Activated CD4-positive, CD25-positive, alpha-beta regulatory T cell (primary cell): ENCODE measurements around the gene UMAD1.

Experiments
- DNase-seq, 4 experiments: peaks; one replicate each; lab custom pipeline; 2025; lab: John Stamatoyannopoulos, UW

Gene UMAD1

DNA sequence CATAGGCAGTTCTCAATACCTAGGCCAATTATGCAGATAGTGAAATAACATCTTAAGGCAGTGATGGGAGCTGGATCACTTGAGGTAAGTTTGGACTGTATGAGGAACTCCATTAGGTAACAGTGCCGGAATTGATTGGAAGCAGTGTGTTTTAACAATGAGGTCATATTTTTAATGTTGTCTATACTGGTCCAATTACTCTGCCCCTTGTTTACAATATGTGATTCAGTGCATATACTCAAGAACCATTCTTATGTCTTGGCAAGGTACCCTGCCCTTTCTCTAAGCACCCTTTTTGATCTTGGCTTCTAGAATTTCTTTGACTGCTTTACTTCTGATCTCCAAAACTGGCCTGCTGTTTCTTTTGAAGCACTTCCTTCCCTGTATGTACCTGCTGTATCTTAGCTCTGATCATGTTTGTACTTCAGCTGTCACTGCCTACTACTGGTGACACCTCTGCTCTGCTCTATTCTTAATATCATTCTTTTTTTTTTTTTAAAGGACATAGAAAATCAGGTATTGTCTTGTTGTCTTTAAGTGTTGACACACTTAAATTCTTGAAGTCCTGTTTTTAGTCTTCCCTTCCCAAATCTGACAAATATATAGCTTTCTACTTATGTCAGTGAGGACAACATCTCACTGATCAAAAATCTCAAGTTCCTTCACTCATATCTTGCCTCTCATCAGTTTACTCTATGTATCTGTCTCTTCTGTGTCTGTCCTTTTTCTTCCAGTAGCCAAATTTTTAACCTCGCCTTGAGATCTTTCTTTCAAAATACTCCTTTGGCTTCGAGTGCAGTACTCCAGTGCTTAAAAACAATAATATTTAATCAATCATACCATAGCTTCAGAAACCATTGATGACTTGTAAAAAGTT lies 124.2 kb downstream of the UMAD1 start:
- no peak for DNase-seq

DNA sequence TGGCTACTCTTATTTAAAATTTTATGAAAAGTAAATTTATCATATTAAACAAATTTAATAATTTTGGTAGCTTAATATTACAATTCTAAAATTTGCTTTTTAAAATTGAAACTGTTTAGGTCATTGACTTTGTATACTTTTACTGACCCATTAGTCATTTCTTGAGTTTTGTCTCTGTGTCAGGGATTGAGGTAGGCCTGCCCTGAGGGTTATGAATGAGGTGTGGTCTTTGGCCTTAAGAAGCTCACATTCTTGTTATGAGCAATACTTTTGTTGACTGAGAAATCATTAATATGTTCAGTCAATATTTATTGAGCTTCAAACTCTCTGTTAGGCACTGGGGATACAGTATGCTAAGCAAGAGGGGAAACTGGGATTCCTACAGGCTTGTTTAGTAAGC lies 124.9 kb downstream of the UMAD1 start:
- DNase-seq: no peak

DNA sequence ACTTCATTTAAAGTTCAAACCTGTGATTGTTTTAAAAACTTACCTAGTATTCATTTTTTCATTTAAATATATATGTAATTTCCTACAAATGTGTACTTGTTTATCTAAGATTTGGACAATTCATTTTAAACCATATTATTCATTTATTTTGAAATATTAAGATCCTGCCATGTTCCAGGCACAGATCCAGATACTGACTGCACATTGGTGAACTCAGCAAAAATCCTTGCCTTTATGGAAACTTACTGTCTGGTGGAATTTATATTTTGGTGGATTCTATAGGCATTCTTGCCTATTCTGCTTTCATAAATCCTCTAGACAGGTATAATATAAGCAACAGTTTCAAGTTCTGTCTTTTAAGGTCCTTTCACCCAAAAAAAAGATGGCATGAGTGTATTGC lies 126.1 kb downstream of the UMAD1 start:
- no peak for DNase-seq

DNA sequence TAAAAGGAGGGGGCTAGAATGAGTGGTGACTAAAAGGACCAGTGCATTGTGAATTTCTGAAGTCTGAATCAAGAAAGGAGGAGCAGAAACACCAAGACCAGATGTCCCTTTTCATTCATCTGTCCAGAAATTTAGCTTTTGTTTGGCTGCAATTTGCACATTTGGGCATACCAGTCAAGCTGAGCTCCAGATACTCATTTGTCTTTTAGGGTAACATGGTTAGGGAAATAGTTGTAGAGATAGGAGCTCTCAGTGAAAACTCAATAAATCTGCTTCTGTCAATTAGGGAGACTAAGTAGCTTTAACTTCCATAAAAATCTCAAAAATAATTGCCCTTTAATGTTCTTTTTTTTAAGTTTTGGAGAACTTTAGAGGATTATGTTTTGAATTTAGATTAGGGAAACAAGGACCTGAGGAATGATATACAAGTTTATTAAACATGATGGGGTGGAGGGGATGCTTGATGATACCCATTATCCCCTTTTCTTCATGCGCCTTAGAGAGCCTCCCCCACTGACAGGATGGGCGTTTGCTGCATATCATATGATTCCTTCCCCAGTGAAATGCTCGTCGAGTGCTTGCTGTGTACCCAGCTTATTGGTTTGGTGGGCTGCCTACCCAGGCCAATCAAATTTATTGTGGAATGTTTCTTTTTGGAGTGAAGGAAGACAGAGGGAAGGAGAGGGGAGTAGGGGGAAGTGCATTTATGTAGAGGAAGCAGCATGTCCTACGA lies 128.6 kb downstream of the UMAD1 start:
- no peak for DNase-seq

DNA sequence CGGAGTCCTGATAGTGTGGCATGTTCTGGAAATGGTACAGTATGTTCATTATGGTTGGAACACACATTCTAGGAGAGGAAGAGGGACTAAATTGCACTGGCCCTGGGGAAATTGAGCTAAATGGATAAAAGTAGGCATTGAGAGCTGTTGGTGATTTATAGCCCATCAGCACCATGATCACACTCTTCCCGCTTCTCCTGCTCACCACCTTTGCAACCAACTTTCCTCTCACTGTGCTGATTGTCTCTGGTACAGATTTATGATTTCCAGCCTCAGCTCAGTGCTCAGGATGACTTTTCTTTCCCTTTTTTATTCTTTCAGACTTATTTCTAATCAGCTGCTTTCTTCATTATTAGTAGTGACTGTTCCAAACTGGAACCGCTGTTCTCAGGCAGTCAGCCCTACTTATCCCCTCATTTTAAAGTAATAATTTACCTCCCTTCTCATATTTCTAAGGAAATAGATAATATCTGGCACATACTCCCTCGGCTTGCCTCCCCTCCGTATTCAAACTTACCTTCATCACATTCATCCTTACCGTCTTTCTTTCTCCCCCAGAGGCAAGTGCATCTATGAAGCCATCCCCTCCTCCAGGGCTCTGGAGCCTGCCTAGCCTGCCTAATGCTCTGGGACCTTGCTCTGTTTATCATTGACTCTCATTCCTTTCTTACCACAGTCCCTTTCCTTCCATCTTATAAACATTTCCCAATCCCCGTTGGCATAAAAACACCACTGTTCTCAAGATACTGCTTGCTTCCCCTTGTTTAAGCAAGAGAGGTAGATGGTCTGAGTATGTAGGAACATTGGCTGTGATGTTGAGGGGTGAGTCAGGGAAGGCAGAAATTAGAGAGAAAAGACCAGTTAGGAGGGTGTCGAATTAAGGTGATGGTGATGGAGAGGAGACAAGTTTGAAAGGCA lies 129.4 kb downstream of the UMAD1 start:
- no peak for DNase-seq

DNA sequence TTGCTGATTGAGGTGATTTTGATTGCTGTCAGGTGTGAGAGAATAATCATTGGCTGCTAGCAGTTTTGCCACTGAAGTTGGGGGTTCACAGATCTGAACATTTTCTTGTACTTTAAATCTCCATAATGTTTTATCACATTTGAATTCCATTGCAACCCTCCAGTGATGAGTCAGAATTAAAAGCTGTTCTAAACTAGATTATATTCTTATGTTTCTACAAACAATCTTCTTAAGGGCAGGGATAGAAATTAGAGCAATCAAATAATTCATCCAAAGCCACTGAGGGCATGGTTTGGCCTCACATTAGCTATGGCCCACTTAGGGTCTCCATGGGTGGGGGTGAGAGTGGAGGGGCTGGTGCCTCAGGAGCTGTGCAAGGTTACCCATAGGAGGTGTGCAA lies 130.9 kb downstream of the UMAD1 start:
- DNase-seq: no peak

DNA sequence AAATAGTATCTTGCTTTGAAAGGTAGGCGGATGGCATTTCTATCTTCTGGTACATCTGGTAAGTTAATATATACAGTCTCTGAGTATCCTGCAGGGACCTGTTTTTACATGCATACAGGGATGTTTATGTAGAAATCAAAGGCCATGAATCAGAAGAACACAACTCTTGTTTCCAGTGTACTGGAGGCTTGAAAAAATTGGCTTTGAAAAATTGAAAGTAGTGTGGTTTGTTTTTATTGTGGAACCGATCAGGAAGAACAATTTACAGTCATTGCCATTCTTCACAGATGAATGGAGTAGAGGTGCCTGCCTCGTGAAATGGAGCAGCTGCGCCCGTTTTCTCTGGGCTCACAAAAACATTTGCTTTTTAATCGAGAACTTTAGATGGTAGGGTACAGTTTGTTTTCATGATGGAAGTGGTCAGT lies 131.9 kb downstream of the UMAD1 start:
- DNase-seq: no peak

DNA sequence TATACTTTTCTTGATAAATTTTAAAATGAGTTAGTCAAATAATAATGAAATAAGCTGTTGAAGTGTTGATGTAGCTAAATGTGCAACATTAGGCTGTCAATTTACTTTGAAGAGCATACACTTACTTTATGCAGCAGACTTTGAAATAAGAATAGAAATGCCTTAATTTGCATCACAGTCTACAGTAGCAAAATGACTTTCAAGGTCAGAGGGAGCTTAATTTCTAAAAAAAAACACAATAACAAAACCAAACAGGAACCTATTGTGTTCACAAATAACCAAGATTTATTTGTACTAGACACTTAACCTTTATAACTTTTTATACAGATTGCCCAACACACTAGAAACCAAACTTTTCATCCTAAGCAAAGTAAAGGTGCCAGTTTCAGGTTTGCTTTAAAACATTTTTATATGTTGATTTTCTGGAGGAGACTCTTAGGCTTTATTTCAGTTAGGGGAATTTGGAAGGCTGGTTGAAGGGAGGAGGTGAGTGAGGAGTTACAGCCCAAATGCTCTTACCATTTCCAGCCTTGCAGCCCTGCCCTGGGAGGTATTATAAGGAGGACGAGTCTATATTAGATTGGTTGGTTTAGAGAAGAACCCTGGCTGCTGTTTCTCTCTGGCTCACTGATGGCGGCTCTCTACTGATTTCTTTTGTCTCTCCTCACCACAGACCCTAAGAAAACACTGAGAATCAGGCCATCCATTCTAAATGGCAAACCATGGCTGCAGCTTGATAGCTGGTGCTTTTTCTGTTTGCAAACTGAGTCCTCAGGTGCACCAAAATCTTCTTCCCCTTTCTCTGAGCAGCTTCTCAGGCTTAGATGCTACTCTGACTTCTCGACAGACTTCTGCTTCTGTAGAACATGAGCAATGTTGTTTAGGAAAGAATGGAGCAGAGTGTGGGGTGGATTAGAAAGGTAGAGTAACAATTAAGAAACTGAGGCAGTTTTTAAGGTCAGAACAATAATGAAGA lies 133.1 kb downstream of the UMAD1 start:
- no peak for DNase-seq

DNA sequence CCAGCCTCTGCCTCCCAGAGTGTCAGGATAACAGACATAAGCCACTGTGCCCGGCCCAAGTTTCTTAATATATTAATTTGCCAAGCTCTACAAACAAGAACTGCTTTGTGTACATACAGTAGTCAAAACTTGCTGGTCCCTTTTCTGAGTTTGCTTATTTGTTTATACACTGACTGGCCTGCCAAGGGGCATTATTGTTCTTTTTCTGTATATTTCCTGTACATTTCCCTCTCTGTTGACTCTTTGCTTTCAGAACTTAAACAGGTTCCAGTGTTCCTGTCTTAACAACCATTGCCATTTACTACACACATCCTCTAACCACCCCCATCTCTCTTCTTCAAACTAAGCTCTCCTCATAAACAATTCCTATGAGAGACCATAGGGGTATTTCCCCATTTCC lies 139.3 kb downstream of the UMAD1 start:
- no peak for DNase-seq

DNA sequence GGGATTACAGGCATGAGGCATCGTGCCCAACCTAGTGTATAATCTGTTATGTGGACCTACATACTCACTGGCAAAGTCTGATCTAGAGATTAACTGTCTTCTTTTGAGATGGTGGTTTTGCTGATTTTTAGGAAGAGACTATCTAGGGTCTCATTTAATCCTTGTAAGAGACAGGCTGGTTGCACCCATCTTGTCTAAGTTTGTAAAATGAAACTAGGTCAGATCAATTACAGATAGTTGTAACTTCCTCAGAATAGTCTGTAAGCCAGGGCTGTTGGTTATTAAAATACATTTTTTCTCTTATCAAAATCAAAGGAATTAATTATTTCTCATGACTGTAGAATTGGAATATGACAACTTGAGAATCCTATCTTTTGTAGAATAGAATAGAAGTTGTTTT lies 142.4 kb downstream of the UMAD1 start:
- no peak for DNase-seq

DNA sequence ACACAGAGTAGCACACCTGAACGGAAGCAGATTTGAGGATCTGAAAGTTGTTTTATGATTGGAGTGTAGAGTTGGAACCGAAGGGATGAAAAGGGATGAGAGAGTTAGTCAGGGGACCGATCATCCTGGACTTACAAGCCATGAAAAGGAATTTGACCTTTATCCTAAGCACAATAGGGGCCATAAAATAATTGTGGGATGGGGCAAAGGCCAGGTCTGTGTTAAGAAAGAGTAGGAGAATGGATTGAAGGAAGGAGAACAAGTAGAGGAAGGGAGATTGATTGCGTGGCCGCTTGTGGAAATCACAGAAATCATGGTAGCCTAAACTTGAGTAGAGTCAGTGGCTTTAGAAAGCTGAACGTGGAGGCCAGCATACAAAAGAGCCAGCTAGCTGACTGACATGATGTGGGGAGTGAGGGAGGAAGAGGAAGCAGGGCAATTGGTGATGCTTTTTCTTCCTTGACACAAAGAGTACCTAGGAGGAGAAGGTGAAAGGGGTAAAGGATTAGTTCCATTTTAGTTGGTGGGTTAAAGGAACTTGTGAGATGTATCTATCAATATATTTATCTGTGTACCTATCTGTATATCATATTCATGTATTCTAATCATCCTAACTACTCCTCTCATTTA lies 144.9 kb downstream of the UMAD1 start:
- no peak for DNase-seq

DNA sequence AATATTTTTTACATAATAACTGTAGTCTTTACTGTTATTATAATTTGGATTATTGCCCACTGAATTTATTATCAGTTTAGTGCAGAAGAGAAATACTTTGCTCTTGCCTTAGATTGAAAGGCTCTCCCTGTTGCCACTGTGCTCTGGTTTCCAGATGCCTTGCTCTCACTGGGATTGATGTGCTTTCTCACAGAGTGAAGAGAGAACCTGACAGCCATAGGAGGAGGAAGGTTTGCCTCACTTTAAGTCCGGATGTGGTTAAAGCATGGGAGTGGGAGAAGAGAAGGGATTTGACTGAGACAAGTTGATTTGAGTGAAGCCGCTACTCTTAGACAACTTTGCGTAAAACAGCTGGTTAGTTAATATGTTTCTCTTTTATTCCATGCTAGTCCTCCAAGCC lies 146.0 kb downstream of the UMAD1 start:
- no peak for DNase-seq

DNA sequence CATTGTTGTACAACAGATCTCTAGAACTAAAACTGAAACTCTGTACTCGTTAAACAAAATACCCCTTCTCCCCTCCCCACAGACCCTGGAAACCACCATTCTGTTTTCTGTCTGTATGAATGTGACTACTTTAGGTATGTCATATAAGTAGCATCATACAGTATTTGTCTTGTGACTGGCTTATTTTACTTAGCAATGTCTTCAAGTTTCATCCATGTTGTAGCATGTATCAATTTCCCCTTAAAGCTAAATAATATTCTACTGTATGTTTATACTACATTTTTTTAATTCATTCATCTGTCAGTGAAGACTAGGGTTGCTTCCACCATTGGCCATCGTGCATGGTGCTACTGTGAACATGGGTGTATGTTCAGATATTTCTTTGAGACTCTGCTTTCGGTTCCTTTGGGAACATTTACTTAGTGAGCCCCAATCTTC lies 149.0 kb downstream of the UMAD1 start:
- no peak for DNase-seq

DNA sequence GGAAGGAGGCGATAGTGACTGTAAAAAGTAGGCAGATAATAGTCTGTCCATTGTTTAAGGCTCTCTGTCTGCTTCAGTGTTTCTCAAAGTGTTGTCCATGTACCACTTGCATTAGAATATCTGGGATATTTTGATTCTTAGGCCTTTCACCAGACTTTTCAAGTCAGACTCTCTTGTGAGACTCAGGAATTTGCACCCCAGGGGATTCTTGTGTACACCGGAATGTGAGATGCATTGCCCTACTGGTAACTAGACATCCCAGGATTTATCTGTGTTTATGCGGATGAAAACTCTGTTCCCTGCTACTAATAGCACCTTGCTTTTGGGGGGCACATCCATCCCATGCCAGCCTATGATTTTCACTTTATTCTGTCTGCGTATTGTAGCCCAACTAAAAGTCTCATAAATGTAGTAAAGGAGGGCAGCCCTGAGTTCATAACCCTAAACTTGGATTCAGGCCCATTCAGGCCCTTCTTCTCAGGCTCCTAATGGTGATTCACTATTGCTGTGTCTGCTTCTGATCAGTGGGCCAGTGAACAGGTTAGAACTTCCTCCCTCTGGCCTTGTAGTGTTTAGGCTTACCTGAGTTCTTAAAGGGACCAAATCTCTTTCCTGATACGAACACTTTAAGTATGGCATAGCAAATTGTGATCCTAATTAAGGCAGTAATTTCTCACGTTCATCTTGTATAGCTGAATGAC lies 149.6 kb downstream of the UMAD1 start:
- no peak for DNase-seq

DNA sequence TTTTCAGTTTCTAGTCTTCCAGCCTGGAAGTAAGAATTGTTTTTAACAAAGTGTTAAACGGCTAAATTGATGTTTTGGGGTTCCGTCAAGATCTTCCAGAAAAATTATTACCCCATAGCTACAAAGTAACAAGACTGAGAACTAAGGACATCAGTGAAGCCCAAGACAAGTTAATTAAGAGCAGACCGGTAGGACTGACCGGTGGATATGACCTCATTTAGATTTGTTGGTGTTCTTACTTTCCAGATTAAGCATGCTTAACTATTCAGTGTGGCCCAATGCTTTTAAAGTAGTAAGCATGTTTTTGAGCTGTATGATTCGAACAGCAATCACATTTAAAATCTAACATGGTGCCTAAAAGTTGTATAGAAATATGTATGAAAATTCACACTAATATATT lies 151.0 kb downstream of the UMAD1 start:
- DNase-seq: no peak

DNA sequence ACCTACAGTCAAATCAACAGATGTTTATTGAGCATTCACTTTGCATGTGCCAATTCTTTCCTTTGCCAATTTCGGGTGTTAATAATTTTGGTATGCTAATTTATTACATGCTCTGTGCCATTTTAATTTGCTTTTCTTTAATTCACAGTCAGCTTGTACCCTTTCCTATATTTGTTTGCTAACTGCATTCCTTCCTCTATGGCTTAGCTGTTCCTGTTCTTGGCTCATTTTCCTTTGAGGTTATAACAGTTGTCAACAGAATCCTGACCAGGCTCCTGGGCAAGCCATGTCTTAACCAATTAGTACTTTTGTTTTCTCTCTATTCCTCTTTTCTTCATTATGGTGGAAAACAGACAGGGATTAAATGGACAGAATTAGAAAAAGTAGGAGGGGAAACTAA lies 151.5 kb downstream of the UMAD1 start:
- DNase-seq: no peak

DNA sequence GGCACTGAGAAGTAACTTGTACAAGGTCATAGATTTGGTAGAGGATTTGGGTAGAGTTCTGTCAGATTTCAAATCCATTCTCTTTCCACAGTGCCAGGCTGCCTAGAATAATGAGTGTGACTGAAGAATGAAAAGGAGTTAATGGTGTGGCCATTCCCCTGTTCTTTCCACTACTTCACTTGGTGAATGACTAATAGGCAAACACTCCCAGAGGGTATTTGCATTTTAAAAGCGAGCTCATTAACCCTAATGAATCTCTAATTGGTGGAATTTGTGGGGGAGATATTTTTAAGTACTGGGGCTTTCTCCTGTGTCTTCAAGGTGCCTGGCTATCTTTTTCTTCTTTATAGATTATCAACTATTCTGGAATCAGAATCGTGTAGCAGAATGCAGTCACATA lies 152.7 kb downstream of the UMAD1 start:
- no peak for DNase-seq

DNA sequence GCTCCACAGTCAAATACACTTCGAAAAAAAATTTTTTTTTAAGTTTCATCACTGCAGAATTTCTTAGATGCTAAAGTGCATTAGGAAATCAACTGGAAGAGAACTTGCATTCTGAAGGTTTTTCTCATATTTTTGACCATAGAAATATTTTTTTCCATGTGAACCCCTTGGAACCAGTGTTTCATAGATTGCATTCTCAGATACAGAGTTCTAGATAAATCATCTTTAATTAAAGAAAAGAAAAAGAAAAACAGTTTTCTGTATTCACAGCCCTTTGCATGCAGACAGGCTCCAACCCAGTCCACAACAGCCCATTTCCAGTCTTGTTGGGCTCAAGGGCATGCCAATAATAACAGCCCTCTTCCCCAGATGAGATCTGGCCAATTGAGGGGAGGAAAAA lies 153.4 kb downstream of the UMAD1 start:
- no peak for DNase-seq

DNA sequence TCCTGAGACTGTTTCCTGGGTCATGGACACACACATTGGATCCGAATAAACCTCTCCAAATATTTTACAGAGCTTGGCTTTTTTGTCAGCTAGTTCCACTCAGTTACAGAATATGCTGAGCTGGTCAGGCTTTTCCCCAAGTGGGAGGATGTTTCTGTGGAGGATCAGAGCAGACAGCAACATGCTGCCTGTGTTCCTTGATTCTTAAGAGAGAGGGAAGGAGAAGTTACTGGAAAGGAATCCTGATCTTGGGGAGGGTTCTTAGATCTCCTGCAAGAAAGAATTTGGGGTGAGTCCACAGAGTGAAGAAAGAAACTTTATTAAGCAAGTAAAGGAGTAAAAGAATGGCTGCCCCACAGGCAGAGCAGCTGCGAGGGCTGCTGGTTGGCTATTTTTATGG lies 154.7 kb downstream of the UMAD1 start:
- no peak for DNase-seq

DNA sequence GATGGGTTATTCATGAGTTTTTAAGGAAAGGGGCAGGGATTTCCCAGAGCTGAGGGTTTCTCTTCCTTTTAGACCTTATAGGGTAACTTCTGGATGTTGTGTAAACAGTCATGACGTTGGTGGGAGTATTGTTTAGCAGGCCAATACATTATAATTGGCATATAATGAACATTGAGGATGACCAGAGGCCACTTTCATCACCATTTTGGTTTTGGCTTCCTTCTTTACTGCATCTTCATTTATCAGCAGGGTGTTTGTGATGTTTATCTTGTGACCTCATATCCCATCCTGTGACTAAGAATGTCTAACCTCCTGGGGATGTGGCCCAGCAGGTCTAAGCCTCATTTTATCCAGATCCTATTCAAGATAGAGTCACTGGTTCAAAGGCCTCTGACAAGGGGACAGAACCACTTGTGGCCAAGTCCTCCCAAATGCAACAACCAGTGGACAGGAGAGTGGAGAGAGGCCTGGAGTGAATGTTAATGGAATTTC lies 155.1 kb downstream of the UMAD1 start:
- no peak for DNase-seq
